DMS 273 treated with DMSO at 0.1 percent for 48 hours (cell line): ENCODE results near the gene SEC31A.
"Not testable (repeated sequence)": the region's sequence is repeated elsewhere in the genome, so short reads cannot be mapped to it uniquely, and the experiment has no call there.

Source experiments
- DNase-seq: peaks from one replicate; lab custom pipeline; 2025; lab: John Stamatoyannopoulos, UW

Gene SEC31A

DNA sequence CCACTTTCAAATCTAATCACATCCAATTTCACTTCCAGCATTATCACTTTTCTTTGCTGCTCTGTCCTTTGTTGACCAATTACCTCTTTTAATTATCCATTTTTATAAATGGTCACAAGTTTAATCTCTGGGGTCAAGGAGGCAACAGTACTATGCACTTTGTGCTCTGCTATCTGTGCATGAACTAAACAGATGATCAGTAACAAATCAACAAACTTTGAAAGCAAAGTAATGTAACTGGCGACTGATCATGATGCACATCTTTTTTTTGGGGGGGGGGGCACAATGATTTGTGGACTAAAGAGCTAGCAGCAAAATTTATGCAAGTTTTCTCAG, 1.5 kb upstream of the SEC31A start:
- DNase-seq: no peak

DNA sequence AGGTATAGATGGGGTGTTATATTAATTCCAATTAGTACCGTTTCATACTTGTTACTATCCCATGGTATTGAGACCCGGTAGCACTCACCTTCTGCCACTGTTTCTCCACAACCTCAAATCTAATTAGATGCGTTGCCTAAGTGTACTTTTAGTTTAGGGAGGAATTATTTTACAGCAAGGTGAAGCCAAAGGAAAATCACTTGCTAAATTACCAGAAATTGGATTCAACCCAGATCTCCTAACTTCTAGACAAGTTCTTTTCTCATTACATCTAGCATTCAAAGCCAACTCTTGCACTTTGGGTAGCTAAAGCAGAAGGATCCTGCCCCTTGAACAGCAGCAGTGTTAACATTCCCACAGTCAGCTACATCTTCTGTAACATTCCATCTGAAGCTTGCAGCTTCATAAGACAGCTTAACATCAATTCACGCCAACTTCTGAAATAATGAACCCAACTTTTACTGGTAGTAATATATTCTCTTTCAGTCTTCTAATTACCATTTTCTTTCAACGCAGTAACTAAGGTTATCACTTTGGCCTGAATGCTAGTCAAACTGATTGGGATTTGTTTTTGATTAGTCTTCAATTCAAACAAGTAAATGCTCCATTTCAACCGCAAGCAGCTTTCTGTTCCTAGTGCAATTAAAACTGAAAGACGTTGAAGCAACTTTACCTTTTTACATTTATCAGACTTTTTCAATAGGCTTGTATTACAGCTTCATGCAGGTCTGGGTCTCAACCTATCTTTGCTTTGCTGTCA, 934 bp upstream of the SEC31A start:
- peak; percentile 28 for DNase-seq

DNA sequence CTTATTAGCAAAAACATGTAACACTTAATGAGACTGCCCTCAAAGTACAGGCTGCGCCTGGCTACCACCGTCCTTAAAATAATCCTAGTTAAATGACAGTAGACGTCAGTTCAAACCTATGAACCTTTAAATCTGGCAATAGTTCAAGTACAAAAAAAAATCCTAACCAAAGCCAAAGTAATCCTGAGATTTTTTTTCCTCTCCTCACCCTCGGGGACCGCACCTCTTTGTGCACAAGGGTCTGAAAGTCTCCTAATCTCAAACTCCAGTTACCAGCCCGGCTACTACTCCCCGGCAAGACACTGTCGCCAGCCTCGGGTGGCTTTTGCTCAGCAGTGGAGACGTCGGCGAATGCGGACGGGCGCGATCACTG, 439 bp downstream of the SEC31A start:
- no peak for DNase-seq

DNA sequence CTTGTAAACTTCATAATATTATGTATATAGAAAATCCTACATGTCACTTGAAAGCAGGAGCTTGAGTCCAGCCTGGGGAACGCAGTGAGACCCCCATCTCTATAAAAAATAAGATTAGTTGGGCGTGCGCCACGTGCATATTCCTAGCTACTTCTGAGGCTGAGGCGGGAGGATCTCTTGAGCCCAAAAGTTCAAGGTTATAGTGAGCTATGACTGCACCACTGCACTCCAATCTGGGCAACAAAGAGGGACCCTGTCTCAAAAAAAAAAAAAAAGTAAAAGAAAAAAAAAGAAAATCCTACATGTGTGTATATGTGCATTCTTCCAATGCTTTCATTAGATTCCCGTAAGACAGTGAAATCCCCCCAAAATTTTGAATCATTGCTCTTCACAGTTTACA, 1.7 kb downstream of the SEC31A start:
- DNase-seq: no peak

DNA sequence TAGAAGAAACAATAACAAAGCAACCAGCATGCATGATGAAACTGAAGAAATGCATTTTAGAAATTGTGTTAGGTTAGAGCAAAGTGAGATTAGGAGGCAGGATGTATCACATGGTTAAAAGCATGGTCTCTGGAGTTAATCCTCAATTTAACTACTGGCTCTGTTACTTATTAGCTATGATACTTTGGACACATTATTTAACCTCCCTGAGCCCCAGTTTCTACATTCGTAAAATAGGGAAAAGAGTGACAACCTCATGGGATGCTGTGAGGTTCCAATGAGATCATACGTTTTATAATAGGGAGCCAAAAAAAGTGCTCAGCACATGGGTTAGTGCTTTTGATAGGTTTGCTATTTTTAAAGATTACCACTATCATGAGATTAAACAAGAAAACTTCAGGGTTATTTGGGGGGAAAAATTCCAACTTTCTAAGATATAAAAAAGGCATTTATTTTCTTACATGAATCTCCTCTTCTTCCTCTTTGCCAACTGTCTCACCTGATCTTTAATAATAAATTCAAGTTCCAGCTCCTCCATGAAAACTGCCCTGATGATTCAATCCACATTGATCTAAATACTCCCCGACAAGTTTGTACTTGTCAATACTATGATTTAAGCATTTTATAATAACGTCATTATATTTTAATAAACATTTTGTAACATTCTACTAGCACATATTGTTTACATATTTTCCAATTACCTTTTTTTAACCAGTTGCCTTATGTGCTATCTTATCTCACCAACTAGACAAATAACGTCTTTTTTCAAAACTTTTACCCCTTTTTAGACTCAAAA, 4.6 kb downstream of the SEC31A start:
- DNase-seq: no peak

DNA sequence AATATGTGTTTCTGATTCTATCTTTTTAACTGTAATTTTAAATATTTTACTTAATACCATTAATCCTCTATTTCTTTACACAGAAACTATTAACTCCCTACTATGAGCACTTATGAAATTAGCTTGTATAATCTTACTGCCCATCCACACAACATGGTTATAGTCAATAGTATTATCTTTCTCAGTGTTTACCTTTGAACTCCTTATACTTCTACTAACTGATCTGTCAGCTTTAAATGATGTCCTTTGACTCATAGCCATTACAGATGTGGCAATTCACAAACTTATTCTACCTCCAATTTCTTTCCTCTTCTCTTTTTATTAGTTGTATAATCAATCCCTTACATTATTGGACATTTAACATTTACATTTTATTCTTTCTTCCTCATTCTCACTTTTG, 5.5 kb downstream of the SEC31A start:
- no peak for DNase-seq

DNA sequence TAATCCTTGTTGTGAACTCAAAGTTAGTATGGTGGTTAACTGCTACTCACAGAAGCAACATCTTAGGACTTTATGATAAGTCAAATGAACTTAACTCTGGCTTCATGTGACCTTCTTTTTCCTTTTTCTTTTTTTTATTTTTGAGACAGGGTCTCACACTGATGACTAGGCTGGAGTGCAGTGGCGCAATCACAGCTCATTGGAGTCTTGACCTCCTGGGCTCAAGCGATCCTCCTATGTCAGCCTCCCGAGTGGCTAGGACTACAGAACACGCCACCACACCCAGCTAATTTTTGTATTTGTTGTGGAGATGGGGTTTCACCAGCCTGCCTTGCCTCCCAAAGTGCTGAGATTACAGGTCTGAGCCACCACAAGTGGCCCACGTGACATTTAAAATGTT, 22.4 kb downstream of the SEC31A start:
- DNase-seq: no peak

DNA sequence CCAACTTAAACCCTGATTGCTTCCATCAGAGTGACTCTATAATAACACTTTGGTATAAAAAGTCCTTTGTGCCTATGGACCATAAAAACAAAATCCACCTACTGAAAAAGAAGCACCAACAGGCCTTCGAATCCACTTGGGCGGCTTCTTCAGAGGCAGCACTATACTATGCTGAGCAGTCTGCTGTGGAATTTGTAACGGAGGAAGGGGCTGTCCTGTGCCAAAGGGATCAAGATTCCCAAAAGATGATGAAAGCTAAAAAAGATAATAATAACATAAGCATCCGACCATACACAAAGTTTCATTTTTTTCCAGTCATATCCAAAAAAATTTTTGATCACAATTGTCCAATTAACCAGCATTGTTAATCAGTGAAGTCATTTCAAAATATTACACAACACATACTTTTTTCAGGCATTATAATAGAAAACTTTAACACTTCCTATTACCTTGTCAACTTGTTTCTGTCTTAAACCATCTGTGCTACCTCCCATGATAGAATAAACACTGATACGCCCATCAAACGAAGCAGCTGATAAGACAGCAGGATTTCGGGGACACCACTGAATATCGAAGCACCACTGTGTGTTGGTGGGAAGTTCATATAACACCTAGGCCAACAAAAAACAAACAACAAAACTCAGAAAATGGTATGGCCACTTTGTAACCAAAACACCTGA, 24.1 kb downstream of the SEC31A start:
- no peak for DNase-seq

DNA sequence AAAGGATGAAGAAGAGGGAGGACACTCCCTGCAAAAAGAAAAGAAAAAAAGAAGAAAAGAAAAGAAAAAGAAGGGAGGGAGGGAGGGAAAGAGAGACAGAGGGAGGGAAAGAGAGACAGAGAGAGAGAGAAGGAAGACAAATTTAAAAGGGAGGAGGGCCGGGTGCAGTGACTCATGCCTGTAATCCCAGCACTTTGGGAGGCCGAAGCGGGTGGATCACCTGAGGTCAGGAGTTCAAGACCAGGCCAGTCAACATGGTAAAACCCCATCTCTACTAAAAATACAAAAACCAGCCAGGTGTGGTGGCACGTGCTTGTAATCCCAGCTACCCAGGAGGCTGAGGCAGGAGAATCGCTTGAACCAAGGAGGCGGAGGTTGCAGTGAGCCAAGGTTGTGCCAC, 24.9 kb downstream of the SEC31A start:
- DNase-seq: not testable (repeated sequence)

DNA sequence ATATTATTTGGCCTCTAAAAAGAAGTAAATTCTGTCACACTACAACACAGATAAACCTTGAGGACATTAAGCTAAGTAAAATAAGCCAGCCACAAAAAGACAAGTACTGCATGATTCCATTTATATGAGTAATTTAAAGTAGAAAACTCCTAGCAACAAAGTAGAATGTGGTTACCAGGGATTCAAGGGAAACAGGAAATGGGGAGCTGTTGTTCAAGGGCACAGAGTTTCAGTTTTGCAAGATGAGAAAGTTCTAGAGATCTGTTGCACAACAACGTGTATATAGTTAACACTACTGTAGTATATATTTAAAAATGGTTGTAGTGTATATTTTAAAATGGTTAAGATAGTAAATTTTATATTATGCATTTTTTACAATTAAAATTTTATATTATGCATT, 25.4 kb downstream of the SEC31A start:
- DNase-seq: no peak

DNA sequence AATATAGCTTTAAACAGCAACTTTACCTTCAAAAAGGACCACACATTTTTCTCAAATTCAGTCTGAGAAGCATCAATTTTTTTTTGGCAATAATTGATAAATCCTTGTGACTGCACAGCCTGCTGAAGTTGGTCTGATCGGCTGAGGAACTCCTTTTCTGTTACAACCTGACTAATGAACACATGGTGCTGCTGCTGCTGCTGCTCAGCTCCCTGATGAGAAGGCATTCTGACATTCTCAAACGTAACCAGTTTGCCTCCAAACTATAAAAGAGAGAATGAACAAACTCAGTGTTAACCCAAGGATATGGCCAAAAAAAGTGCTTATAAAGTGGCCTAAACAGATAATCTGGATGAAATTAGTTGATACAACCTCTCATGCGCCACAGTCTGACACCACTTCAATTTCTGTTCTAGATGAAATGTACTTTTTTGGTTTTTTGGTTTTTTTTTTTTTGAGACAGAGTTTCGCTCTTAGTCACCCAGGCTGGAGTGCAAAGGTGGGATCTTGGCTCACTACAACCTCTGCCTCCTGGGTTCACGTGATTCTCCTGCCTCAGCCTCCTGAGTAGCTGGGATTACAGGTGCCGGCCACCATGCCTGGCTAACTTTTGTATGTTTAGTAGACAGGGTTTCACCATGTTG, 26.5 kb downstream of the SEC31A start:
- no peak for DNase-seq

DNA sequence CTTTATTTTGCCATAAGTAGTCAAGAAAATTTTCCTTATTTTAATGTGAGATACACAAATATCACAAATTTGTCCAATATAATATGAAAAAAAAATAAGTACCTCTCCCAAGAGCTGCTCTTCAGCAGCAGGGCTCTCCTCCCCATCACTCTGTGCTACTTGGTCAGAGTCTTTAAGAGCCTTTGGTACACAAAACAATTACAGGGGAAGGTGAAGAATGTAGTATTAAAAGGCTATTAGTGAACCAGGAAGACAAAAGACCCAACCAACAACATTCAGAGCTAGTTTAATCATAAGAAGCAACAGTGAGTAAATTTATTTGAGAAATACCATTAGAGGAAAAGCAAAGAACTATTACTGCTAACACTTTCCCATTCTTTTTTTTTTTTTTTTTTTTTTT, 29.4 kb downstream of the SEC31A start:
- DNase-seq: no peak

DNA sequence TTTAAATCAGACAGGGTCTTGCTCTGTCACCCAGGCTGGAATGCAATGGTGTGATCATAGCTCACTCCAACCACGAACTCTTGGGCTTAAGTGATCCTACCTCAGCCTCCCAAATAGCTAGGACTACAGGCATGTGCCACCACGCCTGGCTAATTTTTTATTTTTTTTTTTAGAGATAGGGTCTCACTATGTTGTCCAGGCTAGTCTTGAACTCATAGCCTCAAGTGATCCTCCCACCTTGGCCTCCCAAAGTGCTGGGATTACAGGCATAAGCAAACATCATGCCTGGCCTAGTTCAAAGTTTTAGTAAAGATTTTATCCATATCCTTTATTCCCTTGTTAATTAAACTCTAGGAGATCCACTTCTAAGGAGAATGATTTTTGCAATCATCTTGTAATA, 30.5 kb downstream of the SEC31A start:
- not testable (repeated sequence) for DNase-seq

DNA sequence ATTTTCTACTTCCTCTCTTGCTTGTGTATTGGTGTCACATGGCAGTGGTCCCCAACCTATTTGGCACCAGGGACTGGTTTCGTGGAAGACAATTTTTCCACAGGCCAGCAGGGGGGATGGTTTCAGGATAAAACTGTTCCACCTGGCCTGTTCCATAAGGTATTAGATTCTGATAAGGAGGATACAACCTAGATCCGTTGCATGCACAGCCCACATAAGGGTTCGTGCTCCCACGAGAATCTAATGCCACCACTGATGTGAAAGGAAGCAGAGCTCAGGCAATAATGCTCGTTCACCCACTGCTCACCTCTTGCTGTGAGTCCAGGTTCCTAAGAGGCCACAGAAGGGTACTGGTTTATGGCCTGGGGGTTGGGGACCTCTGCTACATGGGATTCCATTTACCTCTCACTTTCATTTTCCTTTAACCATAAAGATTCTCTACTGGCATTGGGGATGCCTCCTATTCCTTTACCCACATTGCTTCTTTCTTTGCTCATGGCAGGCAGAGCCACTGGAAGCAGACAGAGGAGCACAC, 38.1 kb downstream of the SEC31A start:
- no peak for DNase-seq

DNA sequence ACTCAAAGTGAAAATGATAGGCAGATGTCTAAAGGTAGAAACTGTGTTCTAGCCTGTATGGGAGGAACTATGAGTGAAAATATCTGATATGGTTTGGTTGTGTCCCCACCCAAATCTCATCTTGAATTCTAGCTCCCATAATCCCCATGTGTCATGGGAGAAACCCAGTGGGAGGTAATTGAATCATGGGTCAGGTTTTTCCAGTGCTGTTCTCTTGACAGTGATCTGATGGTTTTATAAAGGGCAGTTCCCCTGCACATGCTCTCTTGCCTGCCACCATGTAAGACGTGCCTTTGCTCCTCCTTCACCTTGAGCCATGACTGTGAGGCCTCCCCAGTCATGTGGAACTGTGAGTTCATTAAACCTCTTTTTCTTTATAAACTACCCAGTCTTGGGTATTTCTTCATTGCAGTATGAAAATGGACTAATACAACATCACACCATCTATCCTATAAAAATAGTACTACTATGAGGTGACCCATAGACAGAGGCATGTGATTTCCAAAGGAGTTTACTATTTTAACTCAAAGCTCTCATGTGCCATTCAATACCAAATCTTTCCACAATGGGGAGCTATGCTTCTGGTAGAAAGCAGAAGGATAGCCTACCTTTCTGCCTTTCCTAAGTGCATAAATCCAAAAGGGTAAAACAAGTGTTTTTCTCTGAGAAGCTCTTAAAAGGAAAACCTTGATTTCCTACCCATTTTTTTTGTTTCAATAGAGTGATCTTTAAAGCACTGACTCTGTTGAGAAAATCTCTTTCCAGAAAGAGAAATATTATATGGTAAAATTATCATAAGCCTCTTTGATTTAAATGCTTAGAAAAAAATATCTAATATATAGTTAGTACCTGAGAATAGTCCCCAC, 38.8 kb downstream of the SEC31A start:
- no peak for DNase-seq

DNA sequence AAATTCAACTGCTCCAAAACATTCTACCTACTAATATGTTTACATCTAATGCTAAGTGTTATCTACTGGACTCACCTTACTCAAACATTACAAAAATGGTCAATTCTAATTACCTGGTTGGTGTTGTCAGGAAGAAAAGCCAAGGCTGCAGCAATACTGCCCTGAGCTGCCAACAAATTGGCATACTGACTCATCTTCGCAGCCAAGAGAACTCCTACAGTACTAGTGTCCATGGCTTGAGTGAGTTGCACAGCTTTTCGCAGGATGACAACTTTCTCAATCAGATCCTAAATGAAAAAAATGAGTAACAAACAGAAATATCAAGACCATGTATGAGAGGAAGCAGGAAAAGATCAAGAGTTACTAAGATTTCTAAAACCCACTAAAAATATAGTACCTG, 39.6 kb downstream of the SEC31A start:
- DNase-seq: no peak

DNA sequence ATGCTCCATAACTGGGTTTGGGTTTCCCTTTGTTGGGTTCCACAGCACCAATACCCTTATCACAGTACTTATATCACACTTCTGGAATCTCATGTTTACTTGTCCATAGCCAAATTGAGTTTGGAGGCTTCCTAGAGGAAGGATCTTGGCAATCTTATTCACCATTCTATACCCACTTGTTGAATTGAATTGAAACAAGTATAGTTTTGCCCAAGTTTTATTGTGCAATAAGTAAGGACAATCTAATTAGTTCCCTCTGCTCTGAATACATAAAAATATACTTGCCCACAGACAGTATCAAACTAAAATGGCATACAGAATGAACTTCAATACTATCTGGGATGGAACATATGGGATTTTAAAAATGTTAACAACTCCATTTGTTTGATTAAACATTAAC, 40.3 kb downstream of the SEC31A start:
- no peak for DNase-seq

DNA sequence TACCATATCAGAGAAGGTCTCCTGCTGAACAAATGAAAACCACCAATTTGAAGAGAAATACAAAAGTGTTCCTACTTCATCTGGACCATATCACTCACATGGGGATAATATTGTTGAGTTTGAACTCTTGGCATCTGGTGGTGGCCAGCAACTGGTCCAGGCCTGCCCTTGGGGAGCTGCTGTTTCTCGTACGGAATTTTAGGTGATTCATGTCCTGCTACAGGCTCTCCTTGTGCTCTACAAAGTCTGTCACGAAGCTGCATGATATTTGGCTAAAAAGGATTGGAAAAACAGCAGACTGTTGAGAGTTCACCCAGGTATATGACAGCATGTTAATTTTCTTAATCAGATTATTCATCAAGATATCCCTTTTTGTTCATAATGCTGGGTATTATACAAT, 42.2 kb downstream of the SEC31A start:
- DNase-seq: no peak

DNA sequence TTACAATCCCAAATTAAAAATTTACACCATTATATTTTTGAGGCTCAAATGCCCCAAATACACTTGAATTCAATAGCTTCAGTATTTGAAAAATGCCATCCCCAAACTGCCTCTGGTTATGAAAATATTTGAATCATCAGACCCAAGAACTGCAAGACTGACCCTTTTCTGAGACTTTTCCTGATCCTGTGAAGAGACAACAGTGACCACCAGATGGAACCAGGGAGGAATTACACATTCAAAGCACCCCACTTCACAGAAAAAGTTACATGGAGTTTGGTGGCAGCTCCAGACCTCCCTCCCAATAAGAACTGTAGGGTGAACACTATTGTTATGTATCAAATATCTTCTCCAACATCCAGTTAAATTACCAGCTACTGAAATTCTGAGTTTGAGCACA, 48.4 kb downstream of the SEC31A start:
- no peak for DNase-seq

DNA sequence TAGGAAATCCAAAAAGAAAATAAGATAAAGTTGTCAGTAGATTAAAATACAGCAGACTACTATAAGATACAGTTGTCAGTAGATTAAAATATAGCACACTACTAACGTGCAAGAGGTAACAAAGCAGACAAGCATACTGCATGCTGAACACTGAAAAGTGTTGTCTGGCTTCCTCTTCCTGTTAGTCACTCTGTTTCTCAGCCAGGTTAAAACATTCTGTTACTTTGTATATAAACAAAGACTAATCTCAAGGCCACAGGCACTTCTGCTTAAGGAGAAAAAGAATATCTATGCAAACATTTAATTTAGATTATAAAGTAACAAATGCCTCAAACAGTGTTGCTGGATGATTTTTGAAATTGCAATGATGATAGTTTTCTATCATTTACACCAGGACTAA, 51.3 kb downstream of the SEC31A start:
- DNase-seq: no peak

DNA sequence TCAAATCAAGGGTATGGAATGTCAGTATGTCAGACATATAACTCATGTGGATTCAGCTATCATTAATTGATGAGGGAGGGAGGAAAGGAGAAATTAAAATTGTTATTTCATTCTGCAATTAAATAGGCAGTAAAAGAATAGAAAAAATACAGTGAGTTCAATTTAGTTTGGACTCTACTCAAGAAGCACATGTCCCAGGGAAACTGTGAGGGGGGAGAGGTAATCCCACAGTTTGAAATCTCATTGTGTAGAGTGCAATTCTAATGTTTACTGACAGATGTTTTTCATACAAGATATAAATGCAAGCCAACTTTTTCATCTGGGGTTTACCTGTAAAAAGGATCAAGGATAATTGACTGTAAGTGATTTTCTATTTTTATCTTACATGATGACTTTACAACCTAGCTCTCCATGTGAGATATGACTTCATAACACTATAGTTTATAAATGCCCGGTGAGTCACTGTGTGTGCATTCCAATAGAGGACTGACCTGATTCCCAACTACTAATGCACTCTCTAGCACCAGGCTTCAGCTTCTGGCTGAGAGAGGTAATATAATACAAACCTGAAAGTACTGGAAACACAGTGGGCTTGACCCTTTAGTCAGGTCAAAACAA, 57.1 kb downstream of the SEC31A start:
- no peak for DNase-seq
